B cell (primary cell): ENCODE data around the gene C1QL1.

Experiments
- EZH2 ChIP-seq: IDR thresholded peaks from 2 replicates; pipeline ENCODE4 v1.6.1; 2012; ENCODE audit warnings: borderline replicate concordance, low read depth, mild to moderate bottlenecking, moderate library complexity, low read length; ENCODE audit not compliant: insufficient read depth, poor library complexity, severe bottlenecking
- TF ChIP-seq, protein P1 (sequence below): fragments of 200-600 bp; IDR thresholded peaks from one replicate; pipeline ENCODE4 v1.8.0; 2022; ENCODE audit warnings: antibody characterized with exemption, mild to moderate bottlenecking

- TF ChIP-seq, protein P1, sequence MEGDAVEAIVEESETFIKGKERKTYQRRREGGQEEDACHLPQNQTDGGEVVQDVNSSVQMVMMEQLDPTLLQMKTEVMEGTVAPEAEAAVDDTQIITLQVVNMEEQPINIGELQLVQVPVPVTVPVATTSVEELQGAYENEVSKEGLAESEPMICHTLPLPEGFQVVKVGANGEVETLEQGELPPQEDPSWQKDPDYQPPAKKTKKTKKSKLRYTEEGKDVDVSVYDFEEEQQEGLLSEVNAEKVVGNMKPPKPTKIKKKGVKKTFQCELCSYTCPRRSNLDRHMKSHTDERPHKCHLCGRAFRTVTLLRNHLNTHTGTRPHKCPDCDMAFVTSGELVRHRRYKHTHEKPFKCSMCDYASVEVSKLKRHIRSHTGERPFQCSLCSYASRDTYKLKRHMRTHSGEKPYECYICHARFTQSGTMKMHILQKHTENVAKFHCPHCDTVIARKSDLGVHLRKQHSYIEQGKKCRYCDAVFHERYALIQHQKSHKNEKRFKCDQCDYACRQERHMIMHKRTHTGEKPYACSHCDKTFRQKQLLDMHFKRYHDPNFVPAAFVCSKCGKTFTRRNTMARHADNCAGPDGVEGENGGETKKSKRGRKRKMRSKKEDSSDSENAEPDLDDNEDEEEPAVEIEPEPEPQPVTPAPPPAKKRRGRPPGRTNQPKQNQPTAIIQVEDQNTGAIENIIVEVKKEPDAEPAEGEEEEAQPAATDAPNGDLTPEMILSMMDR = no peak
- no peak for TF ChIP-seq EZH2
Observed at GRCh38 chr17:45013021-45013997, 45.2 kb upstream of the C1QL1 start.
